Activated CD4-positive, CD25-positive, alpha-beta regulatory T cell treated with anti-CD3 and anti-CD28 coated beads, Interleukin-2, amount 50 U/mL, for 72 hours (primary cell): ENCODE data around the gene TEFM.
"Not testable (repeated sequence)": the region's sequence is repeated elsewhere in the genome, so short reads cannot be mapped to it uniquely, and the experiment has no call there.

Source experiments
- DNase-seq: peaks from one replicate; pipeline ENCODE4 v3.0.0; 2021

TEFM gene

GRCh38 chr17:30920683-30921543, 14.9 kb upstream of the TEFM start:
- DNase-seq = no peak

GRCh38 chr17:30920282-30920681, 14.2 kb upstream of the TEFM start:
- DNase-seq = no peak

- DNase-seq = no peak
These were observed 11.0 kb upstream of the TEFM start for GRCh38 chr17:30917050-30917449.

- DNase-seq = no peak
These were observed 10.0 kb upstream of the TEFM start for GRCh38 chr17:30915833-30916611.

- DNase-seq = no peak
These were observed 7.9 kb upstream of the TEFM start for GRCh38 chr17:30913955-30914354.

GRCh38 chr17:30910151-30910550, 4.1 kb upstream of the TEFM start:
- DNase-seq = not testable (repeated sequence)

DNA sequence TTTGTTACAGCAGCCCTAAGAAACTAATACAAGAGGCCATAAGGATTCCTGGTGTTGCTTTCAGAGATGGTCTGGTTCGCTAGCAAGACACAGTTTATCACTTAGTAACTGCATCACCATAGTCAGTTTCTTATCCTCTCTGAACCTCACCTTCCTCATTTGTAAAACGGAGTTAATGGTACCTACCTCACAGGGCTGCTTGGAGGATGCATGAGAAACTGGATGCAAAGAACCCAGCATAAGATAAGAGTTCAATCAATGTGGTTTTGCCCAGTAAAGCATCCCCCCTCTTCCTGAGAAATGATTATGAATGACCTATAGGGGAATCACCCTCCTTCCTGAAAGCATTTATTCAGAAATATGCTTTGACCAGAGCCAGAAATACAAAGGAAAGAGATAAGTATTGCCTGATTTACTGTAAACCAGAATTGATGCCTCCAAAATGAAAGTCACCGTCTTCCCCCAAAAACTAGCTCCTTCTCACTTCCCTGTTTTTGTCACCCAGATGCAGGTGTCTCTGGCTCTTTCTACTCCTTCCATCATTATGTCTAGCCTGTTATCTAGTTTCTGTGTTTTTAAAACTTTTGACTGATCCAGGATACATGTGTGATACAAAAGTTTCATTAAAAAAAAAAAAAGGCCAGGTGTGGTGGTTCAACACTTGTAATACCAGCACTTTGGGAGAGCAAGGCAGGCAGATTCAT, 2.8 kb upstream of the TEFM start:
- no peak for DNase-seq

- no peak for DNase-seq
These were observed 317 bp downstream of the TEFM start for GRCh38 chr17:30905742-30906100.

DNA sequence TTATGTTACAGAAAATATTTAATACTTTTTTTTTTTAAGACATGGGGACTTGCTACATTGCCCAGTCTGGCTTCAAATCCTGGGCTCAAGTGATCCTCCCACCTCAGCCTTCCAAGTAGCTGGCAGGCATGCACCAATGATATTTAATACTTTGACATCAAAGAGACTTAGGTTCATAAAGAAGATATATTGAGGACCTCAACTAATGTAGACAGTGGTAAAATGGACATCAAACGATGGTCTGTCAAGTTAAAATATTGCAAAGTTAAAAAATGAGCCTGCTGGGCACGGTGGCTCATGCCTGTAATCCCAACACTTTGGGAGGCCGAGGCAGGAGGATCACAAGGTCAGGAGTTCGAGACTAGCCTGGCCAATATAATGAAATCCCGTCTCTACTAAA, 8.7 kb downstream of the TEFM start:
- DNase-seq = no peak

GRCh38 chr17:30894236-30894635, 11.8 kb downstream of the TEFM start:
- DNase-seq = no peak

DNA sequence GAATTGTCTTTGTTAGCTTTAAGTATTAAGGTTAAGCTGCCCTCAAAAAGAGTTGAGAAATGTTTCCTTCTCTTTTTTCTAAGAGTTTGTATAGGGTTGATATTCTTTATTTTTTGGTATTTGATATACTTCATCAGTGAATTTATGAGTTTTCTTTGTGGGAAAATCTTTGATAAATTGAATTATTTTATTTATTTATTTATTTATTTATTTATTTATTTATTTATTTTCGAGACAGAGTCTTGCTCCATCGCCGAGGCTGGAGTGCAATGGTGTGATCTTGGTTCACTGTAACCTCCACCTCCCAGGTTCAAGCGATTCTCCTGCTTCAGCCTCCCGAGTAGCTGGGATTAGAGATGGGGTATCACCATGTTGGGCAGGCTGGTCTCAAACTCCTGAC, 19.9 kb downstream of the TEFM start:
- DNase-seq = no peak

DNA sequence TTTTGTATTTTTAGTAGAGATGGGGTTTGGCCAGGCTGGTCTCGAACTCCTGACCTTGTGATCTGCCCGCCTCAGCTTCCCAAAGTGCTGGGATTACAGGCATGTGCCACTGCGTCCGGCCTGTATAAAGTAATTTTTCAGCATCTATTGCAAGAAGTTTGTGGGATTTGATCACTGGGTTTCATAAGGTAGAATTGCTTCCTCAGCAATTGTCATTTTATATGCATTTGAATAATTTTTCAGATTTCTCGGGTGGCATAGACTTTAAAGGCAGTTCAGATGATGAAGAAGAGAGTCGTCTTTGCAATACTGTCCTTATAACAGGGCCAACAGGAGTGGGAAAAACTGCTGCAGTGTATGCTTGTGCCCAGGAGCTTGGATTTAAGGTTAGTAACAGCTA, 37.0 kb downstream of the TEFM start:
- no peak for DNase-seq

DNA sequence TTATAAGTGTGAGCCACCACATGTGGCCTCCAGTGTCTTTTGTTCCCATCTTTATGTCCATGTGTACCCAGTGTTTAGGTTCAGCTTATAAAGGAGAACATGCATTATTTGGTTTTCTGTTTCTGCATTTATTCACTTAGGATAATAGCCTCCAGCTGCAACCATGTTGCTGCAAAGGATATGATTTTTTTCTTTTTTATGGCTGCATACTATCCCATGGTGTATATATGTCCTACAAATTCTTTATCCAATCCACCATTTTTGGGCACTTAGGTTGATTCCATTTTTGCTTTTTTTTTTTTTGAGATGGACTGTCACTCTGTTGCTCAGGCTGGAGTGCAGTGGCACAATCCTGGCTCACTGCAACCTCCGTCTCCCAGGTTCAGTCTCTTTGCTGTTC, 41.4 kb downstream of the TEFM start:
- DNase-seq = no peak

GRCh38 chr17:30858556-30859250, 47.3 kb downstream of the TEFM start:
- DNase-seq = no peak

DNA sequence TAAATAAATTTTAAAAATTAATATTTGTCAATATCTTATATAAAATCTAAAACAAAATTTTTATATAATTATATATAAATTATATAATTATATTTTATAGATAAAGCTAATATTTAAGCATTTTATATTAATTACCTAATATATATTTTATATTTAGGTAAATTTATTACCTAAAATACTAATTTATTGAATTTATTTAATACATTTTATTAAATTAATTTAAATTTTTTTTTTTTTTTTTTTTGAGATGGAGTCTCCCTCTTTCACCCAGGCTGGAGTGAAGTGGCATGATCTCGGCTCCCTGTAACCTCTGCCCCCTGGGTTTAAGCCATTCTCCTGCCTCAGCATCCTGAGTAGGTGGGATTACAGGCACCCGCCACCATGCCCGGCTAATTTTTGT, 51.9 kb downstream of the TEFM start:
- no peak for DNase-seq
